ENCODE measurements around the gene TLX1.

Gene TLX1

DNA sequence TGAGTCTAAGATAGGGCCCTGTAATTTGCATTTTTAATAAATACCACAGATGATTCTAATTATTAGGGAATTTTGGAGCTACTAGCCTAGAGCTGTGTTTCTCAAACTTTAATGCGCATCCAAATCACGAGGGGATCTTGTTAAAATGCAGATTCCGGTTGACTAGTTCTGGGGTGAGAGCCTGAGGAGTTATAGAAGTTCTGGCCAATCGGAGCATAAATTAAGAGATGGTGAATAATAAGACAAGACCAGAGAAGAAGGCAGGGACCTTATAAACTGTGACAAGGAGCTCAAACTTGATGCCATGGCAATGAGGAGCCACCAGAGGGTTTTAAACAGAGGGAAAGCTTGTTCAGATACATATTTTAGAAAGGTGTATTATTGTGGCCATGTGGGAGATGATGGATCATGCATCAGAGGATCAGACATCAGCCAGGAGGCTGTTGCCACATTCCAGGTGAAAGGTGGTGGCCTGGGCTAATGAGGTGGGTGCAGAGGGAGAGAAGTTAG is 29.7 kb upstream of the TLX1 start:
- no peak for TF ChIP-seq FOXP2 (optimal IDR thresholded peaks at IDR 0.05; ENCODE audit: borderline replicate concordance, extremely low read depth, extremely low read length, insufficient read depth)
- TF ChIP-seq, protein P1, sequence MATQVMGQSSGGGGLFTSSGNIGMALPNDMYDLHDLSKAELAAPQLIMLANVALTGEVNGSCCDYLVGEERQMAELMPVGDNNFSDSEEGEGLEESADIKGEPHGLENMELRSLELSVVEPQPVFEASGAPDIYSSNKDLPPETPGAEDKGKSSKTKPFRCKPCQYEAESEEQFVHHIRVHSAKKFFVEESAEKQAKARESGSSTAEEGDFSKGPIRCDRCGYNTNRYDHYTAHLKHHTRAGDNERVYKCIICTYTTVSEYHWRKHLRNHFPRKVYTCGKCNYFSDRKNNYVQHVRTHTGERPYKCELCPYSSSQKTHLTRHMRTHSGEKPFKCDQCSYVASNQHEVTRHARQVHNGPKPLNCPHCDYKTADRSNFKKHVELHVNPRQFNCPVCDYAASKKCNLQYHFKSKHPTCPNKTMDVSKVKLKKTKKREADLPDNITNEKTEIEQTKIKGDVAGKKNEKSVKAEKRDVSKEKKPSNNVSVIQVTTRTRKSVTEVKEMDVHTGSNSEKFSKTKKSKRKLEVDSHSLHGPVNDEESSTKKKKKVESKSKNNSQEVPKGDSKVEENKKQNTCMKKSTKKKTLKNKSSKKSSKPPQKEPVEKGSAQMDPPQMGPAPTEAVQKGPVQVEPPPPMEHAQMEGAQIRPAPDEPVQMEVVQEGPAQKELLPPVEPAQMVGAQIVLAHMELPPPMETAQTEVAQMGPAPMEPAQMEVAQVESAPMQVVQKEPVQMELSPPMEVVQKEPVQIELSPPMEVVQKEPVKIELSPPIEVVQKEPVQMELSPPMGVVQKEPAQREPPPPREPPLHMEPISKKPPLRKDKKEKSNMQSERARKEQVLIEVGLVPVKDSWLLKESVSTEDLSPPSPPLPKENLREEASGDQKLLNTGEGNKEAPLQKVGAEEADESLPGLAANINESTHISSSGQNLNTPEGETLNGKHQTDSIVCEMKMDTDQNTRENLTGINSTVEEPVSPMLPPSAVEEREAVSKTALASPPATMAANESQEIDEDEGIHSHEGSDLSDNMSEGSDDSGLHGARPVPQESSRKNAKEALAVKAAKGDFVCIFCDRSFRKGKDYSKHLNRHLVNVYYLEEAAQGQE (IDR thresholded peaks at IDR 0.05; ENCODE audit: insufficient read depth in 1 of 2, low read depth in 2 of 2, low read length in 2 of 2), result no peak
- TF ChIP-seq SIN3A (IDR thresholded peaks at IDR 0.05; ENCODE audit: borderline replicate concordance, insufficient read depth, low read length), result no peak
- TF ChIP-seq POLR2AphosphoS5 (IDR thresholded peaks at IDR 0.05; ENCODE audit: low read depth, low read length), result no peak
- TF ChIP-seq TAF1 (IDR thresholded peaks at IDR 0.05; ENCODE audit: borderline replicate concordance, insufficient read depth, low read length), result no peak

DNA sequence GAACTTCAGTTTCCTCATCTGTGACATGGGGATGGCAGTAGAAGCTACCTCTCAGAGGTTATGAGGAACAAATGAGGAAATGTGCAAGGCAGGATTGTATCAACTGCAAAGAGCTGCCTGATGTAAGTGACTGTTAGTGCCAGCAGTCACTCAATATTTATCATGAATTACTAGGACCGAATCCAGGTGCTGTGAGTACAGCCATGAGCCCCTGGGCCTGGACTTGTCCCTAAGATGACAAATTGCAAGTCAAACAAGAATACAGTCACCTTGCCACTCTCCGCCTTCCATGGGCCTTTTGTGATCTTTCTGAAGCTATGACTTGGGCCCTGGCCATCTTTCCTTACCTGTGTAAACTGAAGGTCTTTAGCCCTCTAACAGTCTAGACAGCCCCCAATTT is 27.7 kb upstream of the TLX1 start:
- TF ChIP-seq, protein P1 (IDR thresholded peaks at IDR 0.05; ENCODE audit: insufficient read depth in 1 of 2, low read depth in 2 of 2, low read length in 2 of 2), result no peak
- TF ChIP-seq TAF1 (IDR thresholded peaks at IDR 0.05; ENCODE audit: borderline replicate concordance, insufficient read depth, low read length), result no peak
- no peak for TF ChIP-seq SIN3A (IDR thresholded peaks at IDR 0.05; ENCODE audit: borderline replicate concordance, insufficient read depth, low read length)
- TF ChIP-seq POLR2AphosphoS5 (IDR thresholded peaks at IDR 0.05; ENCODE audit: low read depth, low read length), result no peak
- no peak for TF ChIP-seq FOXP2 (optimal IDR thresholded peaks at IDR 0.05; ENCODE audit: borderline replicate concordance, extremely low read depth, extremely low read length, insufficient read depth)

DNA sequence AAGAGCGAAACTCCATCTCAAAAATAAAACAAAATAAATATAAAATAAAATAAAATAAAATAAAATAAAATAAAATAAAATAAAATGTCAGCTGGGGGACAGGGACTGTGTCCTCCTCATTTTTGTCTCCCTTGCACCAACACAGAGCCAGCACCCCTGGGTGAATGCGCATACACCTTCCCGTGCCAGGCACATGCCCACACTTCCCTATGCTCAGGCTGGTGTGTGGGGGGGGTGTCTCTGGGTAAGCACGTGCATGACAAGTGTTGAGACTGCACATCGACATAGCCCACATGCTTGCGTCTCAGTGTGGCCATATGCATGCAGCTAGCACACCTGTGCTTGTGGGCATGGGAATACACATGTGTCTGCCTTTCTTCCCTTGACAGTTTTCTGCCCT is 24.7 kb upstream of the TLX1 start:
- TF ChIP-seq TAF1 (IDR thresholded peaks at IDR 0.05; ENCODE audit: borderline replicate concordance, insufficient read depth, low read length) (no peak), POLR2AphosphoS5 (IDR thresholded peaks at IDR 0.05; ENCODE audit: low read depth, low read length) (no peak), SIN3A (IDR thresholded peaks at IDR 0.05; ENCODE audit: borderline replicate concordance, insufficient read depth, low read length) (no peak), FOXP2 (optimal IDR thresholded peaks at IDR 0.05; ENCODE audit: borderline replicate concordance, extremely low read depth, extremely low read length, insufficient read depth) (no peak)
- TF ChIP-seq, protein P1 (IDR thresholded peaks at IDR 0.05; ENCODE audit: insufficient read depth in 1 of 2, low read depth in 2 of 2, low read length in 2 of 2), result no peak

DNA sequence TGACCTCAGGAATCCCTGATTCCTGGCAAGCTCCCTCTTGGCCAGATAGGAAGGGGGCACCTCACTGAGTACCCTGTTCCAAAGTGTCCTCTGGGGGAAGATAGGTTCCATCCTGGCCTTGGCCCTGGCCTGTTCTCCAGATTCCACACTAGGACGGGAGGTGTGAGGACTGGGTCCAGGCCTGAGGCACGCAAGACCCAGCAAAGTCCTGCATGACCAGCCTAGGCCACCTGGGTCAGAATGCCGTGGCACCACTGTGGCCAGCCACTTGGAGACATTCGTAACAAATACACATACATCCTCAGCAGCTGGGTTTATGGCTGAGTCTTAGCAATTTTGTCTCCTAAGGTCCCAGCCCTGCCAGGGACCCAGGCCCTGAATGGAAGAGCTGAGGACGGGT is 23.3 kb upstream of the TLX1 start:
- TF ChIP-seq, protein P1 (IDR thresholded peaks at IDR 0.05; ENCODE audit: insufficient read depth in 1 of 2, low read depth in 2 of 2, low read length in 2 of 2), result no peak
- TF ChIP-seq TAF1 (IDR thresholded peaks at IDR 0.05; ENCODE audit: borderline replicate concordance, insufficient read depth, low read length), result no peak
- TF ChIP-seq FOXP2 (optimal IDR thresholded peaks at IDR 0.05; ENCODE audit: borderline replicate concordance, extremely low read depth, extremely low read length, insufficient read depth), result no peak
- TF ChIP-seq SIN3A (IDR thresholded peaks at IDR 0.05; ENCODE audit: borderline replicate concordance, insufficient read depth, low read length), result no peak
- TF ChIP-seq POLR2AphosphoS5 (IDR thresholded peaks at IDR 0.05; ENCODE audit: low read depth, low read length), result no peak

Measured in PFSK-1 (cell line).